ENCODE data around the gene FUT2. TPM values are rescaled to one million over a fixed set of nuclear protein-coding genes. Genes with fewer than 3 reads are reported as not detected.

The FUT2 gene
- polyA plus RNA-seq, 2 of the 4 experiments (the other 2 are of a cell fraction), result not detected

DNA sequence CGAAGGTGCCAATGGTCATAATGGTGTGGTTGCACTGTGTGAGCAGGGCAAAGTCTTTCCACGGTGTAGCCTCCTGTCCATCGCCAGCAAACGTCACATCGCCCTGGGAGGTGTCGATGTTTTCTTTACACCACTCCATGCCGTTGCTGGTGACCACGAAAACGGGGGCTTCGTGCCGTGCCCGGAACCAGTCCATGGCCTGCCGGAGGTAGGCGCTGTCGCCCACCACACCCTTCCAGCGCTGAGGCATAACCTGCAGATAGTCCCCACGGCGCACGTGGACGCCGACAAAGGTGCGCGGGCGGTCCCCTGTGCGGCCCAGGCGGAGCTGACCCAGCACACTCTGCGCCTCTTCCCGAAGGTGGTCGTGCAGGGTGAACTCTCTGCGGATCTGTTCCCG is 54.6 kb downstream of the FUT2 start (continued):
- no peak for TF ChIP-seq JUN (IDR thresholded peaks at IDR 0.05)
- no peak for TF ChIP-seq POLR2AphosphoS2 (conservative IDR thresholded peaks at IDR 0.05; ENCODE audit: low read length)
- TF ChIP-seq CEBPB (IDR thresholded peaks at IDR 0.05), result no peak
- no peak for TF ChIP-seq BCL3 (IDR thresholded peaks at IDR 0.05)
- no peak for TF ChIP-seq CHD4 (IDR thresholded peaks at IDR 0.05; ENCODE audit: borderline replicate concordance)
- no peak for TF ChIP-seq FOSL2 (IDR thresholded peaks at IDR 0.05)
- TF ChIP-seq FOSL2 (CRISPR knock-in tag; IDR thresholded peaks at IDR 0.05), result no peak

DNA sequence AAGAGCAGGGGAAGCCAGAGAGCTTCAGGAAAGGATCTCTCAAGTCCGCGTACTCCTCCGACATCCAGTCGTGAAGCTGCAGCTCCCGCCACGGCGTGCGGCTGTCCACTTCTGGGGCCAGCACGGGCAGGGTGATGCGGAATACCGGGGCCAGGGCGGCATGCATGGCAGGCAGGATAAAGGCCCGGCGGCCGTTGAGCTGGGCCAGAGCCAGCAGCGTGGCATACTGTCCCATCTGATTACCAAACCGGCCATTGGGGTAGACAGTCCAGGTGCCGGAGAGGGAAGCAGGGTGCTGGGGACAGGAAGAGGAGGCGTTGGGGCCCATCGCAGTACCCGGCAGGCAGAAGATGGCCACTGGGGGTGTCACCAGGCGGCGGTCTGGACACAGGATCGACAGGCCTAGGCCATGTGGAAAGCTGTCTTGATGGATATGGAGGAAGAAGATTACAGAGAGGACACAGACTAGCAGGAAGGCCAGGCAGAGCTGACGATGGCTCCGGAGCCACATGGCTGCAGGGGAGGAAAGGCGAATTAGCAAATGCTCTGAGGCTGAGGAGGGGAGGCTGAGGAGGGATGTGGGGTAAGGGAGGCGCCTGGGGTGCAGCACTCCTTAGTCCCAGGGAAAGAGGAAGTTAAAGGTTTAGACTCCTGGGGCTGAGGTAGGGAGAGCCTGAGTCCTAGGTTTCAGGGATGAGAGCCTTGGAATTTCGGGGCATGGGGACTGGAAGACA is 55.2 kb downstream of the FUT2 start:
- Histone ChIP-seq H3K27ac (no peak overlapping the region), H3K4me1 (peaks cover 33% of the 10 kb centered on the region), H3K4me3 (no peak overlapping the region), H3K9me3 (no peaks in the 10 kb centered on the region), H3K4me2 (no peak overlapping the region)
- DNase-seq (ENCODE audit: low read depth in 1 of 2, low spot score in 1 of 2) (no peak), FAIRE-seq (no peak), ATAC-seq (no peak)
- TF ChIP-seq CBX8 (IDR thresholded peaks at IDR 0.05) (no peak), NPAS2 (CRISPR knock-in tag; IDR thresholded peaks at IDR 0.05; ENCODE audit: borderline replicate concordance) (no peak), HOXB5 (CRISPR knock-in tag; IDR thresholded peaks at IDR 0.05) (no peak), HMGXB4 (CRISPR knock-in tag; IDR thresholded peaks at IDR 0.05; ENCODE audit: borderline replicate concordance) (no peak), KDM5A (IDR thresholded peaks at IDR 0.05) (no peak)
- 86% methylated on average over 29 of the region's 29 CpGs for WGBS (ENCODE audit: missing lambda C conversion rate)
- CTCF ChIA-PET, result interaction anchor here (0.5 to 1.8 kb wide), 8 partner anchors 12 to 515 kb away, joined by 3 to 6 read pairs (median 4); partner anchors contain the start of genes CA11 and HSD17B14
- POLR2A ChIA-PET, result no interaction called here

DNA sequence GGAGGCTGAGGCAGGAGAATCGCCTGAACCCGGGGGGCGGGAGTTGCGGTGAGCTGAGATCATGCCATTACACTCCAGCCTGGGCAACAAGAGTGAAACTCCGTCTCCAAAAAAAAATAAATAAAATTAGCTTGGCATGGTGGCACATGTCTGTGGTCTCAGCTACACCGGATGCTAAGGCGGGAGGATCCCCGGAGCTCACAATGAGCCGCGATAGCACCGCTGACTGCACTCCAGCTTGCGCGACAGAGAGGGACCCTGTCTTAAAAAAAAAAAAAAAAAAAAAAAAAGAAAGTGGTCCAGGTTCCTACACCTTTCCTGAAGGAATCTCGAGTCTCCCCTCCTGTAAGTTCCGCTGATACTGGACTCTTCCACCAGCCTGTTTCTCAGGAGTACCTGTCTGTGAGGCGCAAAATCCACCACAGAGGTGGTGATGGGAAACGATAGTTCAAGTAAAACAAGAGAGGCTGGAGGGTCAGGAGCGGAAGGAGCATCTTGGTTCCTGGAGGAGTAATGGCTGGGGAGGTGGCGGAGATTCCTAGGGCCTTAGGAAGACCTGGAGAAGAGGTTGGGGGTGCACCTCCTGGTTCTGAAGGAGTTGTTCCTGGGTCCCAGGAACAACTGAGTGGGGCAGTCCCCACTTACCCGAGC is 56.2 kb downstream of the FUT2 start:
- Histone ChIP-seq H3K4me1 (peaks cover 36% of the 10 kb centered on the region), H3K9me3 (no peaks in the 10 kb centered on the region), H3K4me2 (peak overlapping the region; percentile 95), H3K4me3 (peak overlapping the region; percentile 47), H3K27ac (peak overlapping the region; percentile 57 to 75; a peak in 5 of 6 replicates)
- 92% methylated on average over 20 of the region's 20 CpGs for WGBS (ENCODE audit: missing lambda C conversion rate)
- ATAC-seq (0 out of 6 replicates have a peak, but pooled peaks of 1 of the 2 experiments have one; percentile 3), FAIRE-seq (no peak), DNase-seq (ENCODE audit: low read depth in 1 of 2, low spot score in 1 of 2) (no peak)
- no peak for TF ChIP-seq BHLHE40 (IDR thresholded peaks at IDR 0.05; ENCODE audit: low read depth, low read length)
- no peak for TF ChIP-seq TP53 (CRISPR knock-in tag; IDR thresholded peaks at IDR 0.05)
- no peak for TF ChIP-seq ZSCAN20 (CRISPR knock-in tag; IDR thresholded peaks at IDR 0.05)
- TF ChIP-seq HMGXB4 (CRISPR knock-in tag; IDR thresholded peaks at IDR 0.05; ENCODE audit: borderline replicate concordance), result no peak
- no peak for TF ChIP-seq RARB (CRISPR knock-in tag; IDR thresholded peaks at IDR 0.05)
- no peak for TF ChIP-seq HDAC2 (IDR thresholded peaks at IDR 0.05)
- TF ChIP-seq FOXS1 (CRISPR knock-in tag; IDR thresholded peaks at IDR 0.05), result no peak
- no peak for TF ChIP-seq CBX8 (IDR thresholded peaks at IDR 0.05)
- TF ChIP-seq CHD2 (IDR thresholded peaks at IDR 0.05; ENCODE audit: low read length, partially characterized antibody), result no peak
- no peak for TF ChIP-seq GATA3 (IDR thresholded peaks at IDR 0.05; ENCODE audit: borderline replicate concordance)
- no peak for TF ChIP-seq HEYL (CRISPR knock-in tag; IDR thresholded peaks at IDR 0.05)
- TF ChIP-seq CEBPB (IDR thresholded peaks at IDR 0.05), result no peak
- CTCF ChIA-PET, result interaction anchor here (1.2 to 1.7 kb wide), 4 partner anchors 22 to 248 kb away, joined by 3 to 6 read pairs (median 4); partner anchors contain the start of genes CA11 and HSD17B14
- POLR2A ChIA-PET, result no interaction called here

Data from A549 (cell line).